IMR-90 (cell line): ENCODE measurements around the gene DNAJB8. TPM values are rescaled to one million over a fixed set of nuclear protein-coding genes. Genes with fewer than 3 reads are reported as not detected.

Experiments
- ATAC-seq: fragments of 200-7000 bp; cut with Tn5 transposase; 2 replicates; pipeline ENCODE4 v1.9.1; 2020; ENCODE audit warnings: low read depth, mild to moderate bottlenecking, moderate library complexity
- BruUV-seq: library from RNA; stranded (reverse); fragments of 400-500 nt; replicated peaks from 2 replicates; lab custom pipeline; 2021; lab: Mats Ljungman, UMichigan
- CTCF ChIA-PET: fragments of 300-600 bp; formaldehyde crosslinking; extraction: SDS; loops from one replicate; lab custom pipeline; 2021; ENCODE audit warnings: antibody characterized with exemption; lab: Yijun Ruan, JAX
- POLR2A ChIA-PET: fragments of 300-600 bp; sonication (Branson Sonifier 250); formaldehyde crosslinking; loops from one replicate; lab custom pipeline; 2022; ENCODE audit warnings: antibody characterized with exemption; ENCODE audit not compliant: unreplicated experiment; lab: Charles Lee
- DNase-seq: peaks from one replicate; pipeline ENCODE4 v3.0.0; 2013
- H2AFZ ChIP-seq: replicated peaks from 2 replicates; pipeline ENCODE3; 2013; ENCODE audit warnings: low read length, mild to moderate bottlenecking; ENCODE audit not compliant: poor library complexity
- H2AK5ac ChIP-seq: 2 replicates; pipeline ENCODE4 v1.6.1; 2013; ENCODE audit warnings: low read depth, low read length, inconsistent platforms
- H2AK9ac ChIP-seq: replicated peaks from 2 replicates; pipeline ENCODE3; 2013; ENCODE audit warnings: mild to moderate bottlenecking, low read depth, low read length, moderate library complexity; ENCODE audit not compliant: poor library complexity
- H2BK120ac ChIP-seq: 2 replicates; pipeline ENCODE4 v1.6.1; 2013; ENCODE audit warnings: low read depth, low read length, inconsistent platforms
- H2BK15ac ChIP-seq: 3 replicates; pipeline ENCODE4 v1.6.1; 2013; ENCODE audit warnings: low read depth, low read length, inconsistent platforms
- H2BK20ac ChIP-seq: 2 replicates; pipeline ENCODE4 v1.6.1; 2013; ENCODE audit warnings: low read depth, mild to moderate bottlenecking, inconsistent platforms, low read length, moderate library complexity
- H2BK5ac ChIP-seq: 2 replicates; pipeline ENCODE4 v1.6.1; 2013; ENCODE audit warnings: mild to moderate bottlenecking, low read depth, low read length, inconsistent platforms; ENCODE audit not compliant: poor library complexity, severe bottlenecking
- H3K14ac ChIP-seq: replicated peaks from 2 replicates; pipeline ENCODE4 v1.6.1; 2013; ENCODE audit warnings: low read depth, low read length, inconsistent platforms
- H3K18ac ChIP-seq: 2 replicates; pipeline ENCODE4 v1.6.1; 2013; ENCODE audit warnings: low read depth, low read length, control low read depth
- H3K23ac ChIP-seq: 2 replicates; pipeline ENCODE4 v1.6.1; 2013; ENCODE audit warnings: low read depth, low read length, inconsistent platforms
- H3K27ac ChIP-seq: 2 replicates; pipeline ENCODE4 v1.5.1; 2013; ENCODE audit warnings: mild to moderate bottlenecking, control low read depth, low read length; ENCODE audit not compliant: insufficient read depth
- H3K27me3 ChIP-seq: 2 replicates; pipeline ENCODE4 v1.6.1; 2013; ENCODE audit warnings: low read length; ENCODE audit not compliant: control insufficient read depth, insufficient read depth
- H3K36me3 ChIP-seq: 2 replicates; pipeline ENCODE4 v1.6.1; 2013; ENCODE audit warnings: low read length, mixed read lengths; ENCODE audit not compliant: control insufficient read depth, insufficient read depth
- H3K4ac ChIP-seq: 2 replicates; pipeline ENCODE4 v1.6.1; 2013; ENCODE audit warnings: low read depth, low read length, inconsistent platforms
- H3K4me1 ChIP-seq: 2 replicates; pipeline ENCODE4 v1.6.1; 2013; ENCODE audit warnings: low read length, mixed read lengths; ENCODE audit not compliant: control insufficient read depth, insufficient read depth
- H3K4me2 ChIP-seq: 2 replicates; pipeline ENCODE4 v1.6.1; 2013; ENCODE audit warnings: low read depth, mild to moderate bottlenecking, control low read depth, low read length, moderate library complexity
- H3K4me3 ChIP-seq: 2 replicates; pipeline ENCODE4 v1.5.1; 2013; ENCODE audit warnings: low read depth, mild to moderate bottlenecking, control low read depth, low read length, moderate library complexity; ENCODE audit not compliant: insufficient read depth
- H3K56ac ChIP-seq: 2 replicates; pipeline ENCODE4 v1.6.1; 2013; ENCODE audit warnings: low read length, inconsistent platforms; ENCODE audit not compliant: insufficient read depth; ENCODE audit errors: extremely low read depth
- H3K79me1 ChIP-seq, 2 experiments: 2 replicates each; pipeline ENCODE4 v1.6.1; 2013; ENCODE audit warnings: low read length in 2 of 2, inconsistent platforms in 1 of 2, low read depth in 1 of 2
- H3K9ac ChIP-seq: 2 replicates; pipeline ENCODE4 v1.6.1; 2013; ENCODE audit warnings: low read depth, low read length, control low read depth
- H3K9me1 ChIP-seq: 2 replicates; pipeline ENCODE4 v1.6.1; 2013; ENCODE audit warnings: low read length, inconsistent platforms; ENCODE audit not compliant: insufficient read depth
- H3K9me3 ChIP-seq: 2 replicates; pipeline ENCODE4 v1.6.1; 2013; ENCODE audit warnings: low read length; ENCODE audit not compliant: control insufficient read depth, insufficient read depth
- H4K20me1 ChIP-seq: 2 replicates; pipeline ENCODE4 v1.6.1; 2013; ENCODE audit warnings: low read length, inconsistent platforms; ENCODE audit not compliant: insufficient read depth
- H4K5ac ChIP-seq: 2 replicates; pipeline ENCODE4 v1.6.1; 2013; ENCODE audit warnings: mild to moderate bottlenecking, low read depth, low read length, control low read depth
- H4K8ac ChIP-seq, 2 experiments: 2 replicates each; pipeline ENCODE4 v1.6.1; 2013; ENCODE audit warnings: low read depth in 2 of 2, low read length in 2 of 2, control low read depth in 1 of 2, inconsistent platforms in 1 of 2
- H4K91ac ChIP-seq: 2 replicates; pipeline ENCODE4 v1.6.1; 2013; ENCODE audit warnings: low read depth, low read length, inconsistent platforms; ENCODE audit not compliant: insufficient read depth
- BHLHE40 ChIP-seq: fragments of 150-350 bp; IDR thresholded peaks from 2 replicates; pipeline ENCODE4 v1.6.1; 2016; ENCODE audit warnings: mild to moderate bottlenecking, low read depth, low read length
- CHD1 ChIP-seq: IDR thresholded peaks from 2 replicates; pipeline ENCODE4 v1.6.1; 2012; ENCODE audit warnings: low read depth, low read length, improper control_type of control experiment
- FOS ChIP-seq: fragments of 150-350 bp; IDR thresholded peaks from 2 replicates; pipeline ENCODE4 v1.6.1; 2016; ENCODE audit warnings: low read depth, low read length
- MAFK ChIP-seq: IDR thresholded peaks from 2 replicates; pipeline ENCODE4 v1.6.1; 2012; ENCODE audit warnings: low read depth, low read length, improper control_type of control experiment
- MXI1 ChIP-seq: IDR thresholded peaks from 2 replicates; pipeline ENCODE4 v1.6.1; 2012; ENCODE audit warnings: low read depth, mild to moderate bottlenecking, low read length, moderate library complexity, borderline replicate concordance
- NFE2L2 ChIP-seq: fragments of 150-350 bp; IDR thresholded peaks from 2 replicates; pipeline ENCODE4 v1.6.1; 2016; ENCODE audit warnings: low read depth, mild to moderate bottlenecking, low read length
- POLR2A ChIP-seq: IDR thresholded peaks from 2 replicates; pipeline ENCODE4 v1.6.1; 2012; ENCODE audit warnings: mild to moderate bottlenecking, low read depth, low read length
- RCOR1 ChIP-seq: IDR thresholded peaks from 2 replicates; pipeline ENCODE4 v1.6.1; 2012; ENCODE audit warnings: mild to moderate bottlenecking, low read length, improper control_type of control experiment; ENCODE audit not compliant: insufficient replicate concordance
- RFX5 ChIP-seq: IDR thresholded peaks from 2 replicates; pipeline ENCODE4 v1.8.0; 2012; ENCODE audit warnings: low read depth, mild to moderate bottlenecking, low read length, moderate library complexity
- WGBS, 2 experiments: methylation state at CpG; one replicate each; pipeline versions ENCODE4 v1.1.5 to v1.1.7; 2013; ENCODE audit warnings: missing lambda C conversion rate in 2 of 2; ENCODE audit not compliant: insufficient read length in 1 of 2; ENCODE audit errors: extremely low coverage in 2 of 2; 5-methylcytosine and 5-hydroxymethylcytosine counted together
- dilution Hi-C: fragments of 300-500 bp; cut with HindIII; formaldehyde crosslinking; loops from one replicate; pipeline ENCODE4 v1.14.3; 2018; ENCODE audit warnings: low sequenced_read_pairs; ENCODE audit not compliant: unreplicated experiment
- in situ Hi-C: fragments of 300-500 bp; cut with MboI; formaldehyde crosslinking; loops from 3 replicates; pipeline ENCODE4 v1.14.3; 2019; ENCODE audit warnings: low sequenced_read_pairs, inconsistent platforms, mixed read lengths
- intact Hi-C: fragments of 100-400 bp; cut with micrococcal nuclease; formaldehyde crosslinking; loops from 2 replicates; pipeline ENCODE4 v1.10.0; 2022
- polyA plus RNA-seq, 3 experiments: library from polyadenylated mRNA; depleted of rRNA; stranded (reverse); fragments of >200 nt; gene quantifications; 2 replicates each; pipeline ENCODE4 v1.2.3, GENCODE V29; 2012; ENCODE audit warnings: low replicate concordance in 1 of 3
- total RNA-seq: library from RNA; depleted of rRNA; stranded (reverse); fragments of >200 nt; gene quantifications from 2 replicates; pipeline ENCODE4 v1.2.3, GENCODE V29; 2012
- TF ChIP-seq, protein P1 (sequence below): fragments of 150-350 bp; IDR thresholded peaks from 2 replicates; pipeline ENCODE4 v1.6.1; 2016; ENCODE audit warnings: low read depth, mild to moderate bottlenecking, low read length, moderate library complexity, borderline replicate concordance
- TF ChIP-seq, protein P2 (sequence below): fragments of 150-350 bp; IDR thresholded peaks from 2 replicates; pipeline ENCODE4 v1.6.1; 2017; ENCODE audit warnings: mild to moderate bottlenecking, antibody characterized with exemption, low read length, low read depth

Gene DNAJB8
- total and polyA plus RNA-seq, 2 of the 4 experiments (the other 2 are of a cell fraction): not detected

DNA sequence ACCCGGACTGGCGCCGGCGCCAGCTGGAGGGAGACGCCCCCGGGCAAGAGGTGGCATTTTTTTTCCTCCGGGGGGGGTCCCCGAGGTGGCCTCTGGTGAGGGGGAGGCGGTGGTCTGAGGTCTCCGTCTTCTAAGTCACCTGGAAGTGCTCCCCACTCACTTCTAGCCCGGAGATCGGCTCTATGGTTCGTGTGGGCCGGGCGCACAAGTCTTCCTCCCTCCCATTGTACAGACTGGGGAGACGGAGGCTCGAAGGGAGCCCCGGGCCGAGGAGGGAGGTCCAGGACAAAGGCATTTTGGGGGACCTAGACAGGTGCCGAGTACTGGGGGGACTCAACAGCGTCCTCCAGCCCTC is 21.9 kb upstream of the DNAJB8 start:
- Histone ChIP-seq H3K36me3 (peaks cover 6% of the 10 kb centered on the region), H4K8ac (peak overlapping the region; percentile 52 to 87; a peak in 3 of 4 replicates), H3K56ac (no peak overlapping the region), H3K27ac (peak overlapping the region; percentile 34), H3K79me1 (peaks cover 5 to 34% of the 10 kb centered on the region in 2 experiments; a peak in 3 of 4 replicates), H2AK9ac (peak overlapping the region; percentile 55), H3K23ac (no peak overlapping the region), H3K9ac (no peak overlapping the region), H3K4me1 (peaks cover 17% of the 10 kb centered on the region), H2AFZ (peak overlapping the region; percentile 93), H2AK5ac (peak overlapping the region; percentile 50; the same call in 1 of the 2 replicates), H4K20me1 (peaks cover 7% of the 10 kb centered on the region; the same call in 1 of the 2 replicates), H2BK15ac (no peak overlapping the region), H3K9me3 (no peaks in the 10 kb centered on the region), H3K9me1 (no peaks in the 10 kb centered on the region), H3K14ac (no peak overlapping the region), H2BK120ac (no peak overlapping the region; the same call in 1 of the 2 replicates), H2BK20ac (no peak overlapping the region; the same call in 1 of the 2 replicates), H2BK5ac (peak overlapping the region; percentile 43), H3K18ac (no peak overlapping the region), H3K4me2 (peak overlapping the region; percentile 84; the same call in 1 of the 2 replicates), H4K5ac (peak overlapping the region; percentile 30; the same call in 1 of the 2 replicates), H3K4me3 (no peak overlapping the region; the same call in 1 of the 2 replicates), H3K27me3 (peaks cover 34% of the 10 kb centered on the region; the same call in 1 of the 2 replicates), H4K91ac (peak overlapping the region; percentile 75), H3K4ac (peak overlapping the region; percentile 80)
- intact Hi-C loops: loop anchor here (2.0 kb wide), 1 partner anchor 98 kb away; no protein-coding TSS in a partner anchor
- ChIA-PET POLR2A (no interaction called here), CTCF (no interaction called here)
- in situ Hi-C loops: loop anchor here (5.0 to 10.0 kb wide), 2 partner anchors 316 to 394 kb away; no protein-coding TSS in a partner anchor
- DNase-seq (no peak), ATAC-seq (no peak)
- dilution Hi-C loops: no loop called here
- TF ChIP-seq, protein P1, sequence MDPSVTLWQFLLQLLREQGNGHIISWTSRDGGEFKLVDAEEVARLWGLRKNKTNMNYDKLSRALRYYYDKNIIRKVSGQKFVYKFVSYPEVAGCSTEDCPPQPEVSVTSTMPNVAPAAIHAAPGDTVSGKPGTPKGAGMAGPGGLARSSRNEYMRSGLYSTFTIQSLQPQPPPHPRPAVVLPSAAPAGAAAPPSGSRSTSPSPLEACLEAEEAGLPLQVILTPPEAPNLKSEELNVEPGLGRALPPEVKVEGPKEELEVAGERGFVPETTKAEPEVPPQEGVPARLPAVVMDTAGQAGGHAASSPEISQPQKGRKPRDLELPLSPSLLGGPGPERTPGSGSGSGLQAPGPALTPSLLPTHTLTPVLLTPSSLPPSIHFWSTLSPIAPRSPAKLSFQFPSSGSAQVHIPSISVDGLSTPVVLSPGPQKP: no peak
- TF ChIP-seq MAFK (no peak), NFE2L2 (no peak), RCOR1 (no peak), FOS (no peak), CHD1 (no peak), MXI1 (no peak), BHLHE40 (no peak), RFX5 (no peak), POLR2A (no peak)
- TF ChIP-seq, protein P2, sequence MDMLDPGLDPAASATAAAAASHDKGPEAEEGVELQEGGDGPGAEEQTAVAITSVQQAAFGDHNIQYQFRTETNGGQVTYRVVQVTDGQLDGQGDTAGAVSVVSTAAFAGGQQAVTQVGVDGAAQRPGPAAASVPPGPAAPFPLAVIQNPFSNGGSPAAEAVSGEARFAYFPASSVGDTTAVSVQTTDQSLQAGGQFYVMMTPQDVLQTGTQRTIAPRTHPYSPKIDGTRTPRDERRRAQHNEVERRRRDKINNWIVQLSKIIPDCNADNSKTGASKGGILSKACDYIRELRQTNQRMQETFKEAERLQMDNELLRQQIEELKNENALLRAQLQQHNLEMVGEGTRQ: no peak
- 10% methylated on average over 4 of the region's 21 CpGs; no CpG with 5 or more reads in 1 of the 2 experiments for WGBS, 2 experiments
- no TSS peak for BruUV-seq
